SU-DHL-6 (cell line): Measurements from ENCODE around the gene MAPKAPK3.

ENCODE experiments used
- H2AFZ ChIP-seq: fragments of 200-600 bp; sonication (generic); 2 replicates; pipeline ENCODE4 v1.6.1; 2014; ENCODE audit warnings: low read depth, mild to moderate bottlenecking, moderate library complexity, mixed read lengths, antibody characterized with exemption, low read length; ENCODE audit not compliant: severe bottlenecking
- H3F3A ChIP-seq: fragments of 200-600 bp; shearing (Covaris generic); 2 replicates; pipeline ENCODE4 v1.6.0; 2016; ENCODE audit warnings: antibody characterized with exemption, mild to moderate bottlenecking; ENCODE audit not compliant: insufficient read depth
- H3K27ac ChIP-seq: fragments of 200-600 bp; sonication (generic); 2 replicates; pipeline ENCODE4 v1.5.1; 2016; ENCODE audit warnings: low read depth, mild to moderate bottlenecking, low read length, moderate library complexity, mixed read lengths
- H3K27me3 ChIP-seq: fragments of 200-600 bp; sonication (generic), shearing (Covaris generic); 2 replicates; pipeline ENCODE4 v1.6.0; 2014; ENCODE audit warnings: mild to moderate bottlenecking, low read length
- H3K36me3 ChIP-seq: fragments of 200-600 bp; sonication (generic); 2 replicates; pipeline ENCODE4 v1.6.1; 2014; ENCODE audit warnings: mild to moderate bottlenecking, low read length, mixed read lengths
- H3K4me2 ChIP-seq: fragments of 300-600, 200-600 bp; shearing (Covaris generic), sonication (generic); 2 replicates; pipeline ENCODE4 v1.6.0; 2014; ENCODE audit warnings: low read length, low read depth, mild to moderate bottlenecking; ENCODE audit not compliant: poor library complexity, severe bottlenecking
- H3K4me3 ChIP-seq: fragments of 200-600 bp; sonication (generic); 2 replicates; pipeline ENCODE4 v1.5.1; 2014; ENCODE audit warnings: antibody characterized with exemption, low read length, mild to moderate bottlenecking, mixed read lengths; ENCODE audit not compliant: insufficient read depth, poor library complexity, severe bottlenecking
- H3K79me2 ChIP-seq: fragments of 200-600 bp; sonication (generic); 2 replicates; pipeline ENCODE4 v1.6.1; 2014; ENCODE audit warnings: mild to moderate bottlenecking, low read length, moderate library complexity; ENCODE audit not compliant: insufficient read depth
- H3K9ac ChIP-seq: fragments of 200-600 bp; sonication (generic); 2 replicates; pipeline ENCODE4 v1.7.0; 2014; ENCODE audit warnings: mild to moderate bottlenecking, low read length
- H3K9me2 ChIP-seq: fragments of 200-600 bp; sonication (generic); replicated peaks from 2 replicates; pipeline ENCODE4 v1.6.1; 2014; ENCODE audit warnings: low read length; ENCODE audit not compliant: insufficient read depth
- H3K9me3 ChIP-seq: fragments of 200-600 bp; sonication (generic); 2 replicates; pipeline ENCODE4 v1.6.1; 2014; ENCODE audit warnings: low read length, mixed read lengths; ENCODE audit not compliant: insufficient read depth
- H4K20me1 ChIP-seq: fragments of 200-600 bp; sonication (generic); 2 replicates; pipeline ENCODE4 v1.6.1; 2014; ENCODE audit warnings: low read depth, mild to moderate bottlenecking, antibody characterized with exemption, low read length, moderate library complexity, mixed read lengths
- EZH2phosphoT487 ChIP-seq: fragments of 200-600 bp; sonication (generic), shearing (Covaris generic); conservative IDR thresholded peaks from 2 replicates; pipeline ENCODE4 v1.6.1; 2018; ENCODE audit warnings: mild to moderate bottlenecking, antibody characterized with exemption, low read length, moderate library complexity, mixed read lengths
- TF ChIP-seq, protein P1 (sequence below): fragments of 200-600 bp; sonication (generic); IDR thresholded peaks from one replicate; pipeline ENCODE4 v1.5.1; 2017; ENCODE audit warnings: antibody characterized with exemption, mild to moderate bottlenecking, low read length, moderate library complexity; ENCODE audit not compliant: insufficient read depth, poor library complexity, severe bottlenecking

MAPKAPK3 gene

DNA sequence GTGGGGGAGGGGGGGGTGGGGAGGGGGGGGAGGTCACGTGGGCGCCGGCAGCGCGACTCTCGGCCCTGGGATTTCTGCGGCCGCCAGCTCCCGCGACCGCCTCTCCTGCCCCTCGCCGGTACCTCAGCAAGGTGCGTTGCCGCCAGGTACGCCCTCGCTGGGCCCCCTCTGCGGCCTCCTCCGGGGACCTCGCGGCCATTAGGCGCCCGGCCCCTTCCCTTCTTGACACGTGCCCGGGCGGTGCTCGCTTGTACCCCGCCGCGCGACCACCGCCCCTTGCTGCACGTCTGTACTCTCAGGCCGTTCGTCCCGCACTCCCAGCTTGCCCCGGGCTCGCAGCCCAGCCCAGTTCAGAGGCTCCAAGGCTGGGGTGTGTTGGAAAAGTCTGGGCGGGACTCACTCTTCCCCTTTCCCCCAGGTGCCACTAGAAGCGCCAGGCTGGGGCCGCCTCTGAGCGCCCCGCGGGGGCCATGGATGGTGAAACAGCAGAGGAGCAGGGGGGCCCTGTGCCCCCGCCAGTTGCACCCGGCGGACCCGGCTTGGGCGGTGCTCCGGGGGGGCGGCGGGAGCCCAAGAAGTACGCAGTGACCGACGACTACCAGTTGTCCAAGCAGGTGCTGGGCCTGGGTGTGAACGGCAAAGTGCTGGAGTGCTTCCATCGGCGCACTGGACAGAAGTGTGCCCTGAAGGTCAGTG is at the start of gene MAPKAPK3:
Gene MAPKAPK3, plus strand, starts transcription at position 56 of the 696 bp plus-strand sequence. Its CDS starts 415 bp downstream, at position 471.
- H3F3A ChIP-seq, result no peaks in the 10 kb centered on the region
- H2AFZ ChIP-seq, result peak within 1 kb of the TSS; percentile 90
- H4K20me1 ChIP-seq, result no peaks in the 10 kb centered on the region
- no peak for TF ChIP-seq EZH2phosphoT487
- TF ChIP-seq, protein P1, sequence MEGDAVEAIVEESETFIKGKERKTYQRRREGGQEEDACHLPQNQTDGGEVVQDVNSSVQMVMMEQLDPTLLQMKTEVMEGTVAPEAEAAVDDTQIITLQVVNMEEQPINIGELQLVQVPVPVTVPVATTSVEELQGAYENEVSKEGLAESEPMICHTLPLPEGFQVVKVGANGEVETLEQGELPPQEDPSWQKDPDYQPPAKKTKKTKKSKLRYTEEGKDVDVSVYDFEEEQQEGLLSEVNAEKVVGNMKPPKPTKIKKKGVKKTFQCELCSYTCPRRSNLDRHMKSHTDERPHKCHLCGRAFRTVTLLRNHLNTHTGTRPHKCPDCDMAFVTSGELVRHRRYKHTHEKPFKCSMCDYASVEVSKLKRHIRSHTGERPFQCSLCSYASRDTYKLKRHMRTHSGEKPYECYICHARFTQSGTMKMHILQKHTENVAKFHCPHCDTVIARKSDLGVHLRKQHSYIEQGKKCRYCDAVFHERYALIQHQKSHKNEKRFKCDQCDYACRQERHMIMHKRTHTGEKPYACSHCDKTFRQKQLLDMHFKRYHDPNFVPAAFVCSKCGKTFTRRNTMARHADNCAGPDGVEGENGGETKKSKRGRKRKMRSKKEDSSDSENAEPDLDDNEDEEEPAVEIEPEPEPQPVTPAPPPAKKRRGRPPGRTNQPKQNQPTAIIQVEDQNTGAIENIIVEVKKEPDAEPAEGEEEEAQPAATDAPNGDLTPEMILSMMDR, result no peak
- peak within 1 kb of the TSS; percentile 76 for H3K4me3 ChIP-seq
- peak within 1 kb of the TSS; percentile 29; the same call in 1 of the 2 replicates for H3K27ac ChIP-seq
- no peaks in the 10 kb centered on the region for H3K9me3 ChIP-seq
- H3K27me3 ChIP-seq, result no peaks in the 10 kb centered on the region
- peak within 1 kb of the TSS; percentile 70 for H3K9ac ChIP-seq
- no peaks in the 10 kb centered on the region for H3K9me2 ChIP-seq
- no peaks in the 10 kb centered on the region for H3K36me3 ChIP-seq
- peak within 1 kb of the TSS; percentile 78 for H3K4me2 ChIP-seq
- no peaks in the 10 kb centered on the region for H3K79me2 ChIP-seq

DNA sequence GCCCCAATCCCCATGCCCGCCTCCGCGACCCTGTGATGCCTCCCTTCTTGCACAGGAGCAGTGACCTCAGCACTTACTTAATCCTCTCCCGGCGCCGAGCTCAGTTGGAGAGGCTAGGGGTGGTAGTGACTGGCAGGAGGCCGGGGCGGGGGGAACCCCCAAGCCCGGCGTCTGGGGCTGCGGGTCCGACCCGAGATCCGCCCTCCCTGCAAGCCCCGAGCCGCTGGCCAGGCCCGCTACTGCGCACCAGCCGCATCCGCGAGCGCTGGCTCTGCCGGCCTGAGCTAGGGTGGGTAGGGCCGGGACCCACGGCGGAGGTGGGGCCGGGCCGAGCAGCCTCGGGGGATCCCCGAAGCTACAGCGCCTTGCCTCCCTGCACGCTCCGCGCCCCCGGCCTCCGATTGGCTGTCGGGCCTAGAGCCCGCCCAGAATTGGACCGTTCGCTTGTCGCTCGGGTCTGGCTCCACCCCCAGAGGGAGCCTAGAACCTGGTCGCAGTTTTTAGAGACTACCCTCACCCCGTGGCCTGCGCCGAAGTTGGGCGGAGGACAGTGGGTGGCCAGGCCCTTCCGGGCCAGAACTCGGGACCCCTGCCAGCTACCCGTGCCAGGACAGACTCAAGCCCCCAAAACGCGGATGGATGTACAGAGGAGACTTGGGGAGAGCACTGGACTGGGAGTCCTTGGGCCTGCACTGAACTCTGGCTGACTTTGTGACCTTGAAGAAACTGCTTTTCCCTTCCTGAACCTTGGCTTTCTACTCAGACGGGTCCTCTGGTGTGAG is 49.4 kb upstream of the MAPKAPK3 start, which contains the start of gene C3orf18:
Gene C3orf18, minus strand, starts transcription at position 362 of the 782 bp plus-strand sequence. CDS start 2,048 bp downstream, outside the sequence.
- Histone ChIP-seq H3K9me3 (no peaks in the 10 kb centered on the region), H3K79me2 (no peaks in the 10 kb centered on the region), H3K9me2 (no peaks in the 10 kb centered on the region), H3K36me3 (no peaks in the 10 kb centered on the region), H4K20me1 (no peaks in the 10 kb centered on the region), H3K4me3 (peak within 1 kb of the TSS; percentile 97), H3K27ac (no peak within 1 kb of the TSS), H3K9ac (peak within 1 kb of the TSS; percentile 79), H3F3A (peaks cover 6% of the 10 kb centered on the region; the same call in 1 of the 2 replicates), H3K27me3 (no peaks in the 10 kb centered on the region), H2AFZ (peak within 1 kb of the TSS; percentile 7), H3K4me2 (peak within 1 kb of the TSS; percentile 79)
- TF ChIP-seq EZH2phosphoT487, result no peak
- TF ChIP-seq, protein P1, result no peak

DNA sequence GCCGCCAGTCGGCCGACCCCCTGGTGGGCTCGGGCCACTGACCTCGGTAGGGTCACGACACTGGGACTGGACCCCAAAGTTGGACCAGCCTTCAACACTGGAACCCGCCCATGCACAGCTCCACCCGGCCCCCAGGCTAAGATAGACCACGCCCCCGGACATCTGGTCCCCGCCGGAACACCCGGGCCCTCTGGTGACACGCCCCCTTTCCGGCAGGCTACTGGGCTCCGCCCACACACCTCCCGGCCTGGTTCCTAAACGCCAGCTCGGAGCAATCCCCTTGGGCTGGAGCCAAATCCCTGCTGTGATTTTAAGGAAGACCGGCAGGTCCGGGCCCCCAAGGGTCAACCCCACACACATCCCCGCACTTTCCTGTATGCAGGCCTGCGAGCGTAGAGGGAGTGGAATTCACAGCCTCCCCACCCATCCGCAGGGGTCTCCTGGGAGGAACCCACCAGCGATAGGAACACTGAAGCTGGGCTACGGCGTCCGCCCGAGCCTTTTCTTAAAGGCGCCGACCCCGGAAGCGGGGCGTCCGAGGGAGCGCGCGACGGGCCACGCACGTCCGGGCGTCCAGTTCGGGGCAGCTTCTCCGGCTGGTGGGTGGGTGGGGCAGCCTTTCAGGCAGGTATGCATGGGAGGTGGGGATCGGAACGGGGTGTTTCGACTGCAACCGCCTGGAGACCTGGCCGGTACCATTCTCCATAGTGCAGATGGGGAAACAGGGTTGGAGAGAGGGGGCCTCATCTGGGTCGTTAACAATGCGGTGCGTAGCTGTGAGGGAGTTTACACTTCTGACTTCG is 47.8 kb upstream of the MAPKAPK3 start, which contains the start of gene HEMK1:
Gene HEMK1, plus strand, starts transcription at position 576 of the 803 bp plus-strand sequence. CDS start 1,583 bp downstream, outside the sequence.
- TF ChIP-seq, protein P1, result no peak
- TF ChIP-seq EZH2phosphoT487, result no peak
- Histone ChIP-seq H4K20me1 (no peaks in the 10 kb centered on the region), H3K9me3 (no peaks in the 10 kb centered on the region), H3K79me2 (no peaks in the 10 kb centered on the region), H3F3A (peaks cover 6% of the 10 kb centered on the region; the same call in 1 of the 2 replicates), H3K4me2 (peak within 1 kb of the TSS; percentile 79), H2AFZ (peak within 1 kb of the TSS; percentile 99), H3K36me3 (no peaks in the 10 kb centered on the region), H3K27ac (peak within 1 kb of the TSS; percentile 45), H3K9ac (peak within 1 kb of the TSS; percentile 79), H3K9me2 (no peaks in the 10 kb centered on the region), H3K27me3 (no peaks in the 10 kb centered on the region), H3K4me3 (peak within 1 kb of the TSS; percentile 97)
